HG03097 (cell line): ENCODE results near the gene AP3M1.
"Not testable (repeated sequence)": the region's sequence is repeated elsewhere in the genome, so short reads cannot be mapped to it uniquely, and the experiment has no call there.

Experiments used
- ATAC-seq: cut with Tn5 transposase; IDR thresholded peaks from one replicate; pipeline ENCODE4 v1.9.1; 2021; ENCODE audit not compliant: unreplicated experiment, low FRiP score

The AP3M1 gene

DNA sequence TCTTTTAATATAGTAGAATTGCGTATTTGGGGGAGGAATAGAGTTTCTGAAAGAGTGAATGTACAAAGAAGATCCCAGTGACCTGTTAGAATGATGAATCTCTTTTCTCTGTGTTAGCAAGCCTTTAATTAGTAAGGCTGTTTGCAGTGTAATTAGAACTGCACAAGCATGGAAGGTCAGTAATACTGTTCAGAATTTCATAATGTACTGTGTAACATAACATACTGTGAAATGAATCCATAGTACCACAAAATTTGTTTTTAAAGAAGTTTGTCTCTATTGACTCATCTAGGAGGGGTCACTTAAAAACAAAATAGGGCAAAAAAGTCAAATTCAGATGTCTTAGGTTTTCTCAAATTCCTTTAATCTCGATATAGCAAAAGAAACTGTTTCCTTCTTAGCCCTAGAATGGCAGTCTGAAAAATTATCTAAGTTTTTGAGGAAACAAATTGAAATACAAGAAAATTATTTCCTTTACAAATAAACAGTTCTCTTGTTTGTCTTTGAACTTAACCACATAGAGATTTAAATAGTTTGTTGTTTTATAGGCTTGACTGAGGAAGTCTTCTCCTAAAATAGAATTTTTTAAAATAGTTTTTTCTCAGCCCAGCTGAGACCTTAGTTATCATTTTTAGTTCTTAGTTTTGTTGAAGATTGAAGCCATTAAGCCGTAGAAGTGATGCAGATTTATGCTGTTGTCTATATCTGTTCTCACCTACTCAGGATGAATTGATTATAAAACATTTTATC lies 12.9 kb upstream of the AP3M1 start:
- ATAC-seq = no peak

DNA sequence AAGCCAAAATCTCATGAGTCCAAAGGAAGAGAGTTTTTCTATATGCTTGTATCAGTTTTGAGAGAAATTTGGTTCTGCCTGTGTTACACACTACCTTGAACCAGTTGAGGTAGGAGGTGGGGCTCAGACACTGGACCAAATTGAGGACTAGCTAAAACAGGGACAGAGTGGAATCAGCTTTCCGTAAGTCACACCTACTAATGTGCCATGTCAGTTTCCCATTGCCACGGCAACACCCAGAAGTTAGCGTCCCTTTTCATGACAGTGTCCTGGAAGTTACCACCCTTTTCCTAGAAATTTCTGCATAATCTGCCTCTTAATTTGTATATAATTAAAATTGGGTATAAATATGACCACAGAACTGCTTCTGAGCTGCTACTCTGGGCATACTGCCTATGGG lies 9.4 kb upstream of the AP3M1 start:
- no peak for ATAC-seq

DNA sequence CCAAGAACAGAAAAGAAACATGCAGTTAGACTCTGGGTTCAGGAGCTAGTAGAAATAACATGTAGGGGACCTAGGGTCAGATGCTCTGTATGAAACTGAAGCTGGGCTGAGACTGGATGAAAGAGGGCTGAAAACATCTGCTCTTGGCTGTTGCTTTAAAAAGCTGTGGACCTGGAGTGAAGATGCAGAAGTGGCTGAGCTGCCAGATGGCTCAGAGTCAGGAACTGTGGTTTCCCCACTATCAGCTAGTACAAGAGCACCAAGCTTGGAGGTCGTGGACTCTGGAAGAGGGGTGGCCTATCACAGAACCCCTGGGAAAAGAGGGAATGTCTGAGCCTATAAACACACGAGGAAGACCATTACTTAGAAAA lies 6.3 kb upstream of the AP3M1 start:
- no peak for ATAC-seq

DNA sequence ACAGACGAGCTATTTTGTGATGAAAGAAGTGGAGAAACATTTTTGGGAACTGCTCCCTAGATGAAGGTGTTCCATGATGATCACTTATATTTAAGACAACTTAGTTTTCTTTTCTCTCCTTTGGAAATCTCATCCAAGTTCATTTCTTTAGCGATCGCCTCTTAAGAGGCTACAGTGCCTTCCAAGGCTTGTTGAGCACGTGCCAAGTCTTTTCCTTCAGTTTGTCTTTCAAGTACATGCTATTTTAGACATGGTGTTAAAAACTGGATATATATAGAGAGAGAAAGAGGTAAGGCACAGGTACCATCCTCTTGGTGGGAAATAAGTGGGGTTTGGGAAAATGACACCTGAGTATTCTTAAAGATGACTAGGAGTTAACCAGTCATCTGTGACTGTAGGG lies 3.0 kb upstream of the AP3M1 start:
- no peak for ATAC-seq

DNA sequence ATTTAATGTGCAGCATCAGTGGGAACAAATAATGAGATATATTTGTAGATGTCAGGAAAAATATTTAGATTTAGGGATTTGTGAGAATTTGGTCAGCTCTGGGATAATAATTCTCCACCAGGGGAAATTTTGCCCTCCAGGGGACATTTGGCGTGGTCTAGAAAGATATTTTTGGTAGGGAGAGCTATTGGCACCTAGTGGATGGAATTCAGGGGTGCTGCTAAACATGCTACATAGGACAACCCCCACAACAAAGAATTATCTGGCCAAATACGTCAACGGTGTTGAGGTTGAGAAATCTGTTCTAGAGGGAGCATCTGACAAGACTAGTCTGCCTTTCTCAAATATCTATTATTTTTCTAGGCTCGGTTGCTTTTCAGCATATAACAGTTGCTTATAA lies 2.5 kb upstream of the AP3M1 start:
- ATAC-seq = no peak

DNA sequence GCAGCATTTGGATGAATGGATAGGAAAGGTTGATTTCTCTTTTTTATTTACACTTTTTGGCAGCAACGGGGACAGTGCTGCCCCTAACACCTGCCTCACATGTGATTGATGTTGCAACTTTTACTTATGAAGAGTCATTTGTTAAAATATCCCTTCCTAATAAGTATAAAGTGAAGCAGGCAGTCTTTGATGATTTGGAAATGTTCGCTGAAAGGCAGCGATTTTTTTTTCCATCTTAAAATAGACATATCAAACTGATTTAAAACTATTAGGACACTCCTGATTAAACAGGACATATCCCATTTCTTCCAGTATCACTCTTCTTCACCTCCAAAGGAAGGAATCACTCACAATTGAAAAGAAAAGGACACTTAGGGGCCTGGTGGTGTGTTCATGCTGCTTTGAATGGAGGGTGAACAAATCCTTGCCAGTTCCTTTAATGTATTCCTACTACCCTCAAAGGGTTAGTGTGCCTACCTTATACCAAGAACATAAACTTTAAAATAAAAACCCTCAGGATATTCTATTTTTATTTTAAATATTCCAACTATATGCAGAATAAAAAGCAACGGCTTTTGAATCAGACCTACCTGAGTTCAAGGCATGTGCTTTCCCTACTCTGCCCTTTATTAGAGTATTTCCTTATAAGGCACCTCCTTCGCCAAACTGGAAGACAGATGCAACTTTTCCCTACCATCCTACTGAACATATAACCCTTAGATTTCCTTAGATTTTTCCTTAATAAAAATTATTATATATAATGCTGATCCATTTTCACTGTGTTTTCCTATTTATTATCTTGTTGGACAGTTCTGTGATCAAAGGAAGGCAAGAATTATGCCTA lies 1.5 kb upstream of the AP3M1 start:
- ATAC-seq = no peak

DNA sequence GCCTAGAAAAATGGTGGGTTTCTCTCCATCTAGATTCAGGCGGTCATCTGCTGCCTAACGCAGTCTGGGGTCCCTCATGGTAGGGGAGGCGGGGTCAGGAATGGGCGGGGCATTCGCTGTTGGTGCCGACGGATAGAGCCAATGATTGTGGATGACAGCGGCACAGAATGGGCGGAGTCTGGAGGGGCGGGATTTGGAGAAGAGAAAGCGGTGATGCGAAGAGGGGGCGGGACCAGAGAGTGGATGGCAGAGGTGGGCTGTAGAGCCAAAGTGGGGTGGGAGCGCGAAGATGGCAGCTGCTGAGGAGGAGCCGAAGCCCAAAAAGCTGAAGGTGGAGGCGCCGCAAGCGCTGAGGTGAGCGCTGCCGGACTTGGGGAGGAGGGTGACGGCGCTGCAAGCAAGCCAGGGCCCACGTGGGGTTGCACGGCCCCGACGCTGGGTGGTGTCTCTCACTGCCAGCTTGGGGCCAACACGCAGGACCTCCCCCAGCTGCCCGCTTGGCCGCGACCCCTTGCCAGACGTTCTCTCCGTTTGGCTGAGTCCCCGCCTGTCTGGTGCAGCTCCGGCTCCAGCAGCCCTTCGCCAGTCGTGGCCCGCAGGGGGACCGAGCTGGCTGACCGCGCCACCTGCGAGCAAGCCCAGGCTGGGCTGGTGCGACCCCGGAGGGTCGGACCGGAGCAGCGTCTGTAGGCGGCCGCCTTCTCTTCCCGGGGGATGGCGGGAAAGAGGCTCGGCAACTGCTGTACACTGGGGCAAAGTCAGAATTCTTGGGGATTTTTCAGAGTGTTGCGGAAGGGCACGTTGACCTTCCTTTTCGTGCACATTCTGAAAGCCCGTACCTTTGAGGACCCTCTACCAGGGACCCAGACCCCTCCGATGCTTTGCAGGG lies 606 bp upstream of the AP3M1 start, which contains the start of gene ADK:
ADK (plus strand) TSS at position 232 of the 889 bp plus-strand sequence; CDS start at position 290, 58 bp downstream.
- peak; percentile 76 for ATAC-seq

DNA sequence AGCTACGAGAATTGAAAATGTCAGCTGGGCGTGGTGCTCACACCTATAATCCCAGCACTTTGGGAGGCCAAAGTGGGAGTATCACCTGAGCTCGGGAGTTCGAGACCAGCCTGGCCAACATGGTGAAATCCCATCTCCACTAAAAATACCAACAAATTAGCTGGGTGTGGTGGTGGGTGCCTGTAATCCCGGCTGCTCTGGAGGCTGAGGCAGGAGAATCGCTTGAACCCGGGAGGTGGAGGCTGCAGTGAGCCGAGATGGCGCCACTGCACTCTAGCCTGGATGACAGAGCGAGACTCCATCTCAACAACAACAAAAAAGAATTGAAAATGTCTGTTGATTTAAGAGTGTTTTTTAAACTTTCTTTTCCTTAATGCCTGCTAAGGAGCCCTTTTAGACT lies 3.6 kb downstream of the AP3M1 start:
- ATAC-seq = not testable (repeated sequence)

DNA sequence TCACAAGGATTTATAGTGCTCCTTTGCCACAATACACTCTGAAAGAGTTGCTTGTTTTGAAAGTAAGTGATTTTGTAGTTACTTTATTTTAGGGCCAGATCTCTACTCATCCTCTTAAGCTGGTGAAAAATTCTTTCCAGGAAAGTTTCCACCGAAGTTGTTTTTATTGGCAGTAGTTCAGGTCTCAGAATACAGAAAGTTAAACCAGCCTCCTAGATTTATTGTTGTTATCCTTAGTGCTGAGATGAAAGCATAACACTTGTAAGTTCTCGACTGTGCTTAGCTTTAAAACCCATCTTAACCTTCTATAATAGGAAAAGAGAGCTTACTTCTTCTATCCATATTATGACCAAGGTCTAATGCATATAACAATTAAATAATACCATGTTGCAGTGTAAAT lies 5.5 kb downstream of the AP3M1 start:
- no peak for ATAC-seq

DNA sequence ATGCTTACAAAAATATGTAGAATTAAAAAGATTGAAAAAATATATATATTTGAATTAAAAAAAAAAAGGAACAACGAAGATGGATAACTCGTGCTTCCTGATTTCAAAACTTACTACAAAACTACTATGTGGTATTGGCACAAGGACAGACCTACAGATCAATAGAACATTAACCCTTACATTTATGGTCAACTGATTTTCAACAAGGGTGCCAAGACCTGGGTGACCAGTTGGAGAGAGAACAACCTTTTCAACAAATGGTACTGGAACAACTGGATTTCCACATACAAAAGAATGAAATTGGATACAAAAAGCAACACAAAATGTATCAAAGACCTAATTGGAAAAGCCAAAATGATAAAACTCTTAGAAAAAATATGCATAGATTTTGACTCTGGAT lies 10.1 kb downstream of the AP3M1 start:
- ATAC-seq = no peak

DNA sequence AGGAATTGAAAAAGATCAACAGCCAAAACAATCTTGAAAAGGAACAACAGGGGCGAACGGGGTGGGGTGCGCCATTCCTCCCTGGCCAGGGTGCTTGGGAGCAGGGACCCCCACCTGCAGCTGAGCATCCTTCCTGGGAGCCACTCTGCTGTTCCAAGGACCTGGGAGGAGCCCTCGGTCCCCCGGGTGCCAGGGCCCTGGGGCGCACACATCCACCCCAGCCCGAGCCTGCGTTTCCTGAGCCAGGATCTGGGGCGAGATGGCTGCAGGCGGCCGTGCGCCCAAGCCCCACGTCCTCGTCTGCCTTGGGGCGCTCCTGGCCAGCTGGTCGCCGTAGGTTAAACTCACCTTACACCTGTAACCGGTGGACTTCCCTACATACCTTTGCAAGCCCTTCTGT lies 10.6 kb downstream of the AP3M1 start:
- ATAC-seq = no peak

DNA sequence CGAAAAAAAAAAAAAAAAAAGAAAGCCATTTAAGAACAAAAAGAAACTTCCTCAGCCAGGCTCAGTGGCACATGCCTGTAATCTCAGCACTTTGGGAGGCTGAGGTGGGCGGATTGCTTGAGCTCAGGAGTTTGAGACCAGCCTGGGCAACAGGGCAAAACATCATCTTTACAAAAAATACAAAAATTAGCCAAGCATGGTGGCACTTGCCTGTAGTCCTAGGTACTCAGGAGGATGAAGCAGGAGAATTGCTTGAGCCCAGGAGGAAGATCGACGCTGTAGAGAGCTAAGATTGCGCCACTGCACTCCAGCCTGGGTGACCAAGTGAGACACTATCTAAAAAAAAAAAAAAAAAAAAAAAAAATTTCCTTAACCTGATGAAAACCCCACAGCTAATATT lies 12.0 kb downstream of the AP3M1 start:
- not testable (repeated sequence) for ATAC-seq

DNA sequence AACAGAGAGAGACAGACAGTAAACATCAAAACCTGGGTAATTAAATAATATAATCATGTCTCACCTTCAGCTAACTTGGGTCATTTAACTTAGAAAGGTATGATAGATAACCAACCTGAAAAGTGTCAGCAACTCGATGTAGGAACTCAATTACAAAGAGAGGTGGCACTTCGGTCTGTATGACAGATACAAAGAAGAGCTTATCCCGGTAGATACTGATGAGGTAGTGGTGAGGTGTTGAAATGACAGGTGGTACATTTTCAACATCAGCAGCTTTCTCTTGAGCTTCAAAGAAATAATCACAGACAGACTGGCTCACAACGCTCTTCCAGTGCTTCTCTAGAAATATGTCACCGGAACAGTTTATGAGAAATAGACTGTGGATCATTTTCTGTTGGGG lies 12.6 kb downstream of the AP3M1 start:
- no peak for ATAC-seq

DNA sequence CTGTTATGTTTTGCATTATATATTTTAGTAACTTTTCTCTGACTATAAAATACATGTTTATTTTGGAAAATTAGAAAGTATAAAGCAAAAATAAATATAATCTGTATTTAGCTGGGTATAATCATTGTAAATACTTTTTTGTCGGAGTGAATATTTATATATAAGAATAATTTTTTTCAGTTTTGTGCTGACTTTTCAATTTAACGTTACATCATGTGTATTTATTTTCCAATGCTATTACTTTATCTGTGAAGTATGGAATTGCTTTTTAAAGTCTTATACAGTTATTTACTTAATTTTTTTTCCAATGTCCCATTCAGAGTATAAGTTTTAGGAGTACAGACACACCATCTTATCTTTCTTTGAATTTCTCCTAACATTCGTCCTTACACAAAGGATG lies 15.2 kb downstream of the AP3M1 start:
- no peak for ATAC-seq

DNA sequence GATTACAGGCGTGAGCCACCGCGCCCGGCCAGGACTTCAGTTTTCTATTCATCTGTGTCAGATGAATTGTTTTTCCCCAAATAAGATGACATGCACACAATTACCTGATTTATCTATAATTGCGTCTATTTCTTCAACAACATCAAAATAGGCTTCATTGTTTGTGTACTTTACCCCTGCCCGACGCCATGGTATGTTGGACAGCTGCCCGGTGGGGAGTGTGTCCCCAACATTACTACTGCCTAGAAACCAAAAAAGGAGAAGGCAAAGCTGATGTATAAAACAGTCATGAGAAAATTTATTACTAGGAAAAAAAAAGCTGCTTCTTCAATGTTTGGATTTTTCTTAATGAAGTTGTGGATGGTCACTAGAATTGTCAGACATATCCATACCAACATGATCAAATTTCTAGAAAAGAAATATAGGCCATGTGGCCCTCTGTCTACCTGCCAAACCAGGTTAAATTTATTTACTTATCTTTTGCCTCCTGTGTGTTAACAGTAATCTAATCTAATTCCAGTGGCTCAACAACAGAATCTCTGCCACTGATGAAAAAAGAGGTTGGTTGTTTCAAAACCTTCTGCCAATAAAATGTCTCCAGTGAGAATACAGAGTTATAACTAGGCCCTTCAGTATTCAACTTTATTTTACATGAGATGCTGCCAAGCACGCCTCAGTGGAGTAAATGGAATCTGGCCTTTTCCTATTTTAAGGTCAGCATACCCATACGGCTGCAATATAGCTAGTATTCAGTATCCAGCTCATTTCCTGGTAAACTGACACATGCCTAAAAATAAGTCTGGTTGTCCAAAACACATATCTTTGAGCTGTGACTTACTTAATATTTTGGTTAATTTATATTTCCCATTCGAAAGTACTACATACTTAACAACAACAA lies 16.5 kb downstream of the AP3M1 start:
- no peak for ATAC-seq

DNA sequence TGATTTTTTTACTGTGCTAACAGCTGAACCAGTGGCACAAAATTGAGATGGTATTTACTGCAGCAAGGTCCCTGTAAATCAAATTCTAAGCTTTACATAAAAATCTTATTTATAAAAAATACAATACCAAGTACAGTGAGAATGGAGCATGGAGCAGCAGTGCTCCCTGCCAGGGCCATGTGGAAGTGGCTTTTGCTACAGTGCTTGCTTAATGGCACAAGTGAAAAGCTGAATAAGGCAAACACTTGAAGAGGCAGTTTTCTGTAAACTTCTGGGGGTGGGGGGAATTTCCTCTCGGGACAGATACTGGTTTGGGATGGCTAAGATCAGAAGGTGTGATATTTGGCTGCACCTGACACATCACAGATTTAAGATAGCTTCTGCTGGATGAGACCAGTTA lies 27.5 kb downstream of the AP3M1 start:
- no peak for ATAC-seq

DNA sequence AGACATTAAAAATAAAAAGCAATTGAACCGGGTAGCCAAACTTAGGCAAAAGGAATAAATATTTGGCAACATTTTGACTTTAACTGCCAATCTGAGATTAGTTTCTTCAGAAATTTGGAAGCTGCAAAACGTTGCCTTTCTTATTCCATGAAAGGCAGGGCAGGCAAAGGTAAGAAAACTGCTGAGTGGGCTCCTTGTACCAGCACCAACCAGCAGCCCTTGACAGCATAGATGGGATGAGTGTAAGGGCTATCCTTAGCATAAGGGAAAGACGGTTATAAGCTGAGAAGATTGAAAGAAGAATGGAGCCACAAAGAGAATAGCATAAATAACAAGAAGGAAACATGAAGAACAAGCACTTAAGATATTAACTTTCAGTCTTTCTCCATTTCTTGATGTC lies 28.6 kb downstream of the AP3M1 start:
- no peak for ATAC-seq

DNA sequence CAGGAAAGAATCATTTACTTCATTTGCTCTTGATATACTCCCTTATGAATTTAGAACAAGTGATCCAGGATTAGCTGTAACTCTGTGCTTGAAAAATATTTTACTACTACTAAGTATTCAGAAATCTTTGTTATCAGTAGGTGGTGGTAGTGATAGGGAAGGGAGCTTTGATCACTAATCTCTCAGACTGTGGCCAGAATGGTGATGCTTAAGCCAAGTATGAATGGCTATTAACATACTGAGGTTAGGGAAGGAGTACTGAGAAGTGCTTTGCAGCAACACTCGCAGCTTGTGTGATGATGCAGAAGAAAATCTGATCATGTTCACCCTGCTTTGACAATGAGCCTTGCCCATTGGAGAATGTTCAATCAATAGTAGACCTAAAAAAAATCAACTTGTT lies 29.3 kb downstream of the AP3M1 start:
- ATAC-seq = no peak

DNA sequence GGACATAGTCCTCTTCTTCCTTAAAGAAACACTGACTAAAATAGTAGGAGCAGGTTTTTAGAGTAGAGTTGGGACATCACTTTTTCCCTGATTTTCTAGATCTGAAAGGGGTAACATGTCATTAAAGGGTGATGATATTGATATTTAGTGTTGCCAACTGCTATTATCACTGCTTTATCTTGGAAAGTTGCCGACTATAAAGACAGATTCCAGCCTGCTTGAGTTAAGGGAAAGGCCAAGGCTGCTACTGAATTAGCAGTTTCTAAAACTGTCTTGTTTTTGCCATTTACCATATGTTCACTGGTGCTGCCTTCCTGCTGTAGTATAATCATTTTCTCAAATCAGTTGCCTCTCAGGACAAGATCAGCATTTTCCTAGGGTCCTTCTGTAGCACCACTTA lies 29.7 kb downstream of the AP3M1 start:
- no peak for ATAC-seq

DNA sequence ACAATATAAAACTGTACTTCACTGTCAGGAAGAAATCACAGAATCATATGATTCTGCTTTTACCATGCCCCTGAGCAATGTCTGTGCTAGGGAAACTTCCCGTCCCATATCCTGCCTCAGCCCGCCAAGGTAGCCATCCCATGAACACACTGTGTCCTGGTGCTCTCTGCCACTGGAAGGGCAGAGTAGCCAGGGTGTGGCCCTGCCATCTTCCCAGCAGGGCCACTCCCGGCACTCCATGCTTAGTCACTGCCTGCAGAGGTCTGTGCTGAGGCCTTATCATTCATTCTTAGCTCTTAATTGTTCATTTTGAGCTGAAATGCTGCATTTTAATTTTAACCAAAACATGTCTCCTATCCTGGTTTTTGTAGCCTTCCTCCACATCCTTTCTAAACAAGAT lies 31.8 kb downstream of the AP3M1 start:
- ATAC-seq = no peak
